ENCODE data around the gene UBE2Q1. TPM values are rescaled to one million over a fixed set of nuclear protein-coding genes. Genes with fewer than 3 reads are reported as not detected.

The UBE2Q1 gene
- total RNA-seq, 4 donors from 2014 or later, result 30.6 to 60.2 (median 32.0) TPM

- Histone ChIP-seq H3K9me3 (no peaks in the 10 kb centered on the region), H3K27ac (no peak overlapping the region), H3K36me3 (peaks cover 48% of the 10 kb centered on the region), H3K4me1 (peaks cover 9% of the 10 kb centered on the region), H3K27me3 (no peaks in the 10 kb centered on the region), H3K4me3 (no peak overlapping the region)
- DNase-seq (ENCODE audit: low spot score in 2 of 2), result no peak
- 83% methylated on average over 2 of the region's 7 CpGs for WGBS
- TF ChIP-seq EP300 (IDR thresholded peaks at IDR 0.05), result no peak
- TF ChIP-seq POLR2AphosphoS5 (IDR thresholded peaks at IDR 0.05), result no peak
- no peak for TF ChIP-seq POLR2A (IDR thresholded peaks at IDR 0.05)
- TF ChIP-seq, protein P1, sequence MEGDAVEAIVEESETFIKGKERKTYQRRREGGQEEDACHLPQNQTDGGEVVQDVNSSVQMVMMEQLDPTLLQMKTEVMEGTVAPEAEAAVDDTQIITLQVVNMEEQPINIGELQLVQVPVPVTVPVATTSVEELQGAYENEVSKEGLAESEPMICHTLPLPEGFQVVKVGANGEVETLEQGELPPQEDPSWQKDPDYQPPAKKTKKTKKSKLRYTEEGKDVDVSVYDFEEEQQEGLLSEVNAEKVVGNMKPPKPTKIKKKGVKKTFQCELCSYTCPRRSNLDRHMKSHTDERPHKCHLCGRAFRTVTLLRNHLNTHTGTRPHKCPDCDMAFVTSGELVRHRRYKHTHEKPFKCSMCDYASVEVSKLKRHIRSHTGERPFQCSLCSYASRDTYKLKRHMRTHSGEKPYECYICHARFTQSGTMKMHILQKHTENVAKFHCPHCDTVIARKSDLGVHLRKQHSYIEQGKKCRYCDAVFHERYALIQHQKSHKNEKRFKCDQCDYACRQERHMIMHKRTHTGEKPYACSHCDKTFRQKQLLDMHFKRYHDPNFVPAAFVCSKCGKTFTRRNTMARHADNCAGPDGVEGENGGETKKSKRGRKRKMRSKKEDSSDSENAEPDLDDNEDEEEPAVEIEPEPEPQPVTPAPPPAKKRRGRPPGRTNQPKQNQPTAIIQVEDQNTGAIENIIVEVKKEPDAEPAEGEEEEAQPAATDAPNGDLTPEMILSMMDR (IDR thresholded peaks at IDR 0.05), result no peak
Measured at GRCh38 chr1:154577346-154578057, 19.0 kb upstream of the UBE2Q1 start.

- TF ChIP-seq POLR2A (IDR thresholded peaks at IDR 0.05) (no peak), EP300 (IDR thresholded peaks at IDR 0.05) (no peak), POLR2AphosphoS5 (IDR thresholded peaks at IDR 0.05) (no peak)
- TF ChIP-seq, protein P1 (IDR thresholded peaks at IDR 0.05), result no peak
- peaks cover 9% of the 10 kb centered on the region for H3K4me1 ChIP-seq
- no peak overlapping the region for H3K27ac ChIP-seq
- peaks cover 34% of the 10 kb centered on the region for H3K36me3 ChIP-seq
- no peak overlapping the region for H3K4me3 ChIP-seq
- no peaks in the 10 kb centered on the region for H3K27me3 ChIP-seq
- WGBS, result 83% methylated on average over 8 of the region's 8 CpGs
- no peaks in the 10 kb centered on the region for H3K9me3 ChIP-seq
- no peak for DNase-seq (ENCODE audit: low spot score in 2 of 2)
Measured at GRCh38 chr1:154575951-154576566, 17.6 kb upstream of the UBE2Q1 start.

DNA sequence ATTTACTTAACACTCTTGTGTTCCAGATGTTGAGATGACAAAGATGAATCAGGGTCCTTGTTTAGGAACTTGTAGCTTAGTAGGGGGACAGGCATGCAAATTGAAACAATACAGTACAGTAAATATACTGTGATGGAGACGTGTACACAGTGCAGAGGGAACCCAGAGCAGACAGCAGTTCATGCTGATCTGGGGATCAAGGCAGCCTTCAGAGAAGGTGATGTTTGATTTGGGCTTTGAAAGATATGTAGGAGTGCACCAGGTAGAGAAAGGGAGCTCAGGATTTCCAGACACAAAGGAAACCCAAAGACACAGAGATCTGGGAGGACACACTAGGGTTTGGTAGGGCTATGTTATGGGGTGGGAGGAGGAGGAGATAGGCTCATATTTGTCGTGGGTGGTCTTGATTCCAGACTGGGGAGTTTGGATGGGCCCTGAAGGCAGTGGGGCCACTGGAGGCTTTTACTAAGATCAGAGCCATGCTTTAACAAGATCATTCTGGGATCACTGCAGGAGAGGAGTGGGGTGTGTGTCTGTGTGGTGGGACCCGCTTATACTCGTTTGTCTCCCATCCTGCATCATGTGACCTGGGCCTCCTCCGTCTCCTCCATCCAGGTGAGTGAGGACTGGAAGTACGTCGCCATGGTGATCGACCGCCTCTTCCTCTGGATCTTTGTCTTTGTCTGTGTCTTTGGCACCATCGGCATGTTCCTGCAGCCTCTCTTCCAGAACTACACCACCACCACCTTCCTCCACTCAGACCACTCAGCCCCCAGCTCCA lies 16.9 kb upstream of the UBE2Q1 start:
- Histone ChIP-seq H3K9me3 (no peaks in the 10 kb centered on the region), H3K27me3 (no peaks in the 10 kb centered on the region), H3K36me3 (peaks cover 26% of the 10 kb centered on the region), H3K4me1 (peaks cover 9% of the 10 kb centered on the region), H3K27ac (no peak overlapping the region), H3K4me3 (no peak overlapping the region)
- TF ChIP-seq EP300 (IDR thresholded peaks at IDR 0.05) (no peak), POLR2AphosphoS5 (IDR thresholded peaks at IDR 0.05) (no peak), POLR2A (IDR thresholded peaks at IDR 0.05) (no peak)
- TF ChIP-seq, protein P1 (IDR thresholded peaks at IDR 0.05), result no peak
- WGBS, result 75% methylated on average over 10 of the region's 10 CpGs
- DNase-seq (ENCODE audit: low spot score in 2 of 2), result no peak

- Histone ChIP-seq H3K4me3 (no peak overlapping the region), H3K36me3 (peaks cover 20% of the 10 kb centered on the region), H3K9me3 (no peaks in the 10 kb centered on the region), H3K4me1 (peaks cover 9% of the 10 kb centered on the region), H3K27me3 (no peaks in the 10 kb centered on the region), H3K27ac (no peak overlapping the region)
- DNase-seq (ENCODE audit: low spot score in 2 of 2), result no peak
- TF ChIP-seq POLR2A (IDR thresholded peaks at IDR 0.05) (no peak), POLR2AphosphoS5 (IDR thresholded peaks at IDR 0.05) (no peak), EP300 (IDR thresholded peaks at IDR 0.05) (no peak)
- TF ChIP-seq, protein P1 (IDR thresholded peaks at IDR 0.05), result no peak
- WGBS, result 17% methylated on average over 6 of the region's 7 CpGs
Measured at GRCh38 chr1:154574716-154575115, 16.3 kb upstream of the UBE2Q1 start.

GRCh38 chr1:154573168-154573510 lies 14.7 kb upstream of the UBE2Q1 start:
- Histone ChIP-seq H3K27me3 (peaks cover 6% of the 10 kb centered on the region), H3K27ac (no peak overlapping the region), H3K4me3 (no peak overlapping the region), H3K9me3 (no peaks in the 10 kb centered on the region), H3K4me1 (peaks cover 8% of the 10 kb centered on the region), H3K36me3 (peaks cover 9% of the 10 kb centered on the region)
- no peak for DNase-seq (ENCODE audit: low spot score in 2 of 2)
- TF ChIP-seq POLR2AphosphoS5 (IDR thresholded peaks at IDR 0.05) (no peak), POLR2A (IDR thresholded peaks at IDR 0.05) (no peak), EP300 (IDR thresholded peaks at IDR 0.05) (no peak)
- TF ChIP-seq, protein P1 (IDR thresholded peaks at IDR 0.05), result no peak
- whole genome bisulfite sequencing, result 82% methylated on average over 3 of the region's 3 CpGs

Data from suprapubic skin (tissue), 4 donors.